Right kidney (tissue), 1 donor: ENCODE results near the gene PGAM2.

ENCODE experiments used
- DNase-seq: peaks from one replicate; pipeline ENCODE4 v3.0.0-alpha.2; 2016

PGAM2 gene

GRCh38 chr7:44103923-44104859, 38.8 kb upstream of the PGAM2 start, which contains the start of gene AEBP1:
Gene AEBP1 (plus strand): TSS chr7:44104345. CDS start chr7:44104666, 321 bp downstream.
- no peak for DNase-seq

GRCh38 chr7:44103566-44103922, 38.2 kb upstream of the PGAM2 start:
- DNase-seq = peak; percentile 39

GRCh38 chr7:44102846-44103565, 37.6 kb upstream of the PGAM2 start:
- no peak for DNase-seq

GRCh38 chr7:44101966-44102845, 36.8 kb upstream of the PGAM2 start:
- DNase-seq = no peak

- DNase-seq = no peak
These were observed 36.1 kb upstream of the PGAM2 start for GRCh38 chr7:44101303-44101965.

GRCh38 chr7:44100458-44101302, 35.3 kb upstream of the PGAM2 start:
- no peak for DNase-seq

GRCh38 chr7:44099669-44100068, 34.3 kb upstream of the PGAM2 start:
- DNase-seq = no peak

- no peak for DNase-seq
These were observed 33.0 kb upstream of the PGAM2 start for GRCh38 chr7:44098092-44099068.

- DNase-seq = no peak
These were observed 31.9 kb upstream of the PGAM2 start for GRCh38 chr7:44097064-44097932.

GRCh38 chr7:44096326-44096881, 31.0 kb upstream of the PGAM2 start:
- DNase-seq = no peak

GRCh38 chr7:44095781-44096180, 30.4 kb upstream of the PGAM2 start:
- DNase-seq = no peak

GRCh38 chr7:44094883-44095592, 29.7 kb upstream of the PGAM2 start:
- no peak for DNase-seq

- no peak for DNase-seq
These were observed 29.0 kb upstream of the PGAM2 start for GRCh38 chr7:44094365-44094764.

- DNase-seq = no peak
These were observed 27.8 kb upstream of the PGAM2 start for GRCh38 chr7:44093102-44093641.

GRCh38 chr7:44087911-44088838, 22.8 kb upstream of the PGAM2 start:
- no peak for DNase-seq

- no peak for DNase-seq
These were observed 21.3 kb upstream of the PGAM2 start for GRCh38 chr7:44086627-44087026.
